Measurements from ENCODE around the gene EME1.

The EME1 gene

GRCh38 chr17:50358177-50358576 lies 14.9 kb upstream of the EME1 start:
- no peaks in the 10 kb centered on the region for H3K9me3 ChIP-seq (replicated peaks in 1 of 11)
- H3K4me2 ChIP-seq: no peak overlapping the region
- H3K27ac ChIP-seq: no peak overlapping the region
- H3K36me3 ChIP-seq: peaks cover 78 to 89% (median 84%) of the 10 kb centered on the region in 11 experiments
- H3K4me1 ChIP-seq: peaks cover 6 to 17% (median 7%) of the 10 kb centered on the region in 10 experiments; a peak in 19 of 20 replicates
- peaks cover 3 to 97% (median 61%) of the 10 kb centered on the region in 11 experiments; a peak in 20 of 22 replicates for H4K20me1 ChIP-seq
- H3K4me3 ChIP-seq: no peak overlapping the region
- H3K27me3 ChIP-seq: no peaks in the 10 kb centered on the region
- no peak overlapping the region for H3K9ac ChIP-seq
- TF ChIP-seq Cebpa-rat (IDR thresholded peaks at IDR 0.05): no peak

- H3K4me1 ChIP-seq: peaks cover 6 to 17% (median 7%) of the 10 kb centered on the region in 10 experiments; a peak in 19 of 20 replicates
- no peak for TF ChIP-seq Cebpa-rat (IDR thresholded peaks at IDR 0.05)
- H3K36me3 ChIP-seq: peaks cover 69 to 83% (median 76%) of the 10 kb centered on the region in 11 experiments
- H4K20me1 ChIP-seq: peaks cover 3 to 97% (median 66%) of the 10 kb centered on the region in 11 experiments; a peak in 20 of 22 replicates
- no peak overlapping the region for H3K9ac ChIP-seq
- H3K4me3 ChIP-seq: no peak overlapping the region
- no peaks in the 10 kb centered on the region for H3K9me3 ChIP-seq (replicated peaks in 1 of 11)
- H3K4me2 ChIP-seq: no peak overlapping the region
- H3K27me3 ChIP-seq: no peaks in the 10 kb centered on the region
- no peak overlapping the region for H3K27ac ChIP-seq
Observed at GRCh38 chr17:50359005-50359699, 13.9 kb upstream of the EME1 start.

- Histone ChIP-seq H3K36me3 (peaks cover 63 to 83% (median 74%) of the 10 kb centered on the region in 11 experiments), H4K20me1 (peaks cover 3 to 97% (median 66%) of the 10 kb centered on the region in 11 experiments; a peak in 20 of 22 replicates), H3K4me1 (peaks cover 6 to 17% (median 9%) of the 10 kb centered on the region in 10 experiments), H3K9me3 (replicated peaks in 1 of 11) (no peaks in the 10 kb centered on the region), H3K27me3 (no peaks in the 10 kb centered on the region), H3K9ac (no peak overlapping the region), H3K4me2 (no peak overlapping the region), H3K4me3 (no peak overlapping the region), H3K27ac (no peak overlapping the region)
- TF ChIP-seq Cebpa-rat (IDR thresholded peaks at IDR 0.05): no peak
Observed at GRCh38 chr17:50359998-50360461, 13.0 kb upstream of the EME1 start.

- Histone ChIP-seq H3K9me3 (replicated peaks in 1 of 11) (no peaks in the 10 kb centered on the region), H3K36me3 (peaks cover 63 to 83% (median 71%) of the 10 kb centered on the region in 11 experiments), H3K4me3 (no peak overlapping the region), H3K4me2 (no peak overlapping the region), H3K4me1 (peaks cover 6 to 23% (median 14%) of the 10 kb centered on the region in 10 experiments), H3K9ac (no peak overlapping the region; a peak in 1 of 22 replicates), H4K20me1 (peaks cover 8 to 97% (median 68%) of the 10 kb centered on the region in 11 experiments; a peak in 20 of 22 replicates), H3K27me3 (no peaks in the 10 kb centered on the region), H3K27ac (no peak overlapping the region)
- TF ChIP-seq Cebpa-rat (IDR thresholded peaks at IDR 0.05): no peak
Observed at GRCh38 chr17:50360486-50361115, 12.4 kb upstream of the EME1 start.

GRCh38 chr17:50361561-50362480 lies 11.2 kb upstream of the EME1 start:
- Histone ChIP-seq H3K27ac (no peak overlapping the region; a peak in 1 of 22 replicates), H3K4me3 (no peak overlapping the region), H3K9me3 (replicated peaks in 1 of 11) (no peaks in the 10 kb centered on the region), H3K36me3 (peaks cover 63 to 83% (median 69%) of the 10 kb centered on the region in 11 experiments), H3K4me2 (peak overlapping the region in 6 of 11 experiments; percentile 1 to 42 (median 24); a peak in 9 of 22 replicates), H3K9ac (peak overlapping the region in 3 of 11 experiments; percentile 8 to 34 (median 24); a peak in 4 of 22 replicates), H3K27me3 (no peaks in the 10 kb centered on the region), H4K20me1 (peaks cover 9 to 97% (median 68%) of the 10 kb centered on the region in 11 experiments; a peak in 20 of 22 replicates), H3K4me1 (peaks cover 6 to 28% (median 25%) of the 10 kb centered on the region in 10 experiments)
- TF ChIP-seq Cebpa-rat (IDR thresholded peaks at IDR 0.05): no peak

- TF ChIP-seq Cebpa-rat (IDR thresholded peaks at IDR 0.05): no peak
- H3K27me3 ChIP-seq: no peaks in the 10 kb centered on the region
- H3K4me1 ChIP-seq: peaks cover 6 to 34% (median 26%) of the 10 kb centered on the region in 10 experiments
- no peaks in the 10 kb centered on the region for H3K9me3 ChIP-seq (replicated peaks in 1 of 11)
- peak overlapping the region in 6 of 11 experiments; percentile 1 to 42 (median 24); a peak in 7 of 22 replicates for H3K4me2 ChIP-seq
- peak overlapping the region in 1 of 11 experiments; percentile 34; a peak in 1 of 22 replicates for H3K9ac ChIP-seq
- peaks cover 9 to 97% (median 70%) of the 10 kb centered on the region in 11 experiments; a peak in 20 of 22 replicates for H4K20me1 ChIP-seq
- H3K36me3 ChIP-seq: peaks cover 63 to 83% (median 69%) of the 10 kb centered on the region in 11 experiments
- H3K27ac ChIP-seq: no peak overlapping the region
- H3K4me3 ChIP-seq: no peak overlapping the region
Observed at GRCh38 chr17:50362661-50363060, 10.4 kb upstream of the EME1 start.

- Histone ChIP-seq H3K27me3 (no peaks in the 10 kb centered on the region), H3K9ac (peak overlapping the region in 1 of 11 experiments; percentile 0; a peak in 1 of 22 replicates), H4K20me1 (peaks cover 9 to 96% (median 66%) of the 10 kb centered on the region in 11 experiments; a peak in 20 of 22 replicates), H3K4me1 (peaks cover 6 to 34% (median 26%) of the 10 kb centered on the region in 10 experiments), H3K4me3 (no peak overlapping the region), H3K27ac (no peak overlapping the region), H3K36me3 (peaks cover 63 to 83% (median 69%) of the 10 kb centered on the region in 11 experiments), H3K9me3 (replicated peaks in 1 of 11) (no peaks in the 10 kb centered on the region), H3K4me2 (no peak overlapping the region)
- no peak for TF ChIP-seq Cebpa-rat (IDR thresholded peaks at IDR 0.05)
Observed at GRCh38 chr17:50363217-50364060, 9.6 kb upstream of the EME1 start.
